HCT116 (cell line): ENCODE data around the gene LPCAT2. TPM values are rescaled to one million over a fixed set of nuclear protein-coding genes. Genes with fewer than 3 reads are reported as not detected.

Experiments used
- ATAC-seq: fragments of 200-7000 bp; cut with Tn5 transposase; 2 replicates; pipeline ENCODE4 v1.9.1; 2020; ENCODE audit warnings: mild to moderate bottlenecking, moderate library complexity
- BruUV-seq: library from RNA; stranded (reverse); fragments of 400-500 nt; replicated peaks from 2 replicates; lab custom pipeline; 2021; lab: Mats Ljungman, UMichigan
- CTCF ChIA-PET: fragments of 300-600 bp; sonication (Branson Sonifier 250); formaldehyde crosslinking; loops from one replicate; lab custom pipeline; 2021; ENCODE audit warnings: antibody characterized with exemption; lab: Charles Lee
- POLR2A ChIA-PET: fragments of 300-600, 350-600 bp; sonication (Branson Sonifier 250); formaldehyde crosslinking; loops from one replicate; lab custom pipeline; 2021; ENCODE audit warnings: antibody characterized with exemption; lab: Charles Lee
- RAD21 ChIA-PET, 2 experiments: fragments of 300-600 bp; sonication (Branson Sonifier 250); formaldehyde crosslinking; loops; one replicate each; lab custom pipeline; 2023; ENCODE audit warnings: low total read pairs in 2 of 2; ENCODE audit not compliant: uncharacterized antibody in 2 of 2, unreplicated experiment in 2 of 2, low non-redundant PET in 1 of 2; lab: Charles Lee
- DNase-seq: peaks from one replicate; pipeline ENCODE4 v3.0.0-alpha.2; 2010; ENCODE audit warnings: low read depth, low spot score
- H2AFZ ChIP-seq: fragments of 200-600 bp; shearing (Covaris generic), sonication (generic); 2 replicates; pipeline ENCODE4 v1.6.1; 2017; ENCODE audit warnings: low read depth, mixed run types, mixed read lengths, antibody characterized with exemption, low read length; ENCODE audit not compliant: poor library complexity, severe bottlenecking
- H3K27ac ChIP-seq: 2 replicates; pipeline ENCODE4 v1.5.1; 2012; ENCODE audit warnings: low read depth, low read length
- H3K27me3 ChIP-seq: fragments of 200-600 bp; sonication (generic); 2 replicates; pipeline ENCODE4 v1.6.1; 2016; ENCODE audit warnings: mixed run types, low read length, mixed read lengths; ENCODE audit not compliant: insufficient read depth
- H3K36me3 ChIP-seq, 2 experiments: fragments of 200-500 bp in 1 of 2; fragments of 200-600 bp in 1 of 2; sonication (Bioruptor generic) in 1 of 2; sonication (generic) in 1 of 2; 2 replicates each; pipeline versions ENCODE4 v1.5.1 to v1.6.1; 2014 to 2016; ENCODE audit warnings: low read length in 2 of 2, inconsistent platforms in 1 of 2, mixed read lengths in 1 of 2, mixed run types in 1 of 2; ENCODE audit not compliant: insufficient read depth in 2 of 2, control insufficient read depth in 1 of 2
- H3K4me1 ChIP-seq, 2 experiments: fragments of 200-600 bp in 1 of 2; sonication (generic) in 1 of 2; 2 replicates each; pipeline versions ENCODE4 v1.5.1 to v1.6.1; 2012 to 2017; ENCODE audit warnings: low read length in 2 of 2, inconsistent platforms in 1 of 2, mild to moderate bottlenecking in 1 of 2, mixed read lengths in 1 of 2, mixed run types in 1 of 2, moderate library complexity in 1 of 2; ENCODE audit not compliant: insufficient read depth in 2 of 2, control insufficient read depth in 1 of 2
- H3K4me2 ChIP-seq: fragments of 200-600 bp; sonication (generic); 2 replicates; pipeline ENCODE4 v1.6.1; 2017; ENCODE audit warnings: mixed run types, low read length, mixed read lengths
- H3K4me3 ChIP-seq, 2 experiments: fragments of 200-600 bp in 1 of 2; sonication (generic) in 1 of 2; replicated peaks in 1 of 2; 2 replicates each; pipeline ENCODE4 v1.5.1; 2011 to 2016; ENCODE audit warnings: low read length in 2 of 2, control low read depth in 1 of 2, low read depth in 1 of 2, mild to moderate bottlenecking in 1 of 2, mixed read lengths in 1 of 2, mixed run types in 1 of 2
- H3K79me2 ChIP-seq: fragments of 200-600 bp; sonication (generic); 2 replicates; pipeline ENCODE4 v1.6.1; 2017; ENCODE audit warnings: mild to moderate bottlenecking, mixed run types, low read length, moderate library complexity, mixed read lengths; ENCODE audit not compliant: insufficient read depth
- H3K9ac ChIP-seq: fragments of 200-600 bp; sonication (generic); 2 replicates; pipeline ENCODE4 v1.6.1; 2016; ENCODE audit warnings: low read length, mixed read lengths
- H3K9me2 ChIP-seq: fragments of 200-600 bp; sonication (generic), shearing (Covaris generic); 2 replicates; pipeline ENCODE4 v1.6.1; 2017; ENCODE audit warnings: mixed run types, mild to moderate bottlenecking, moderate library complexity; ENCODE audit not compliant: insufficient read depth
- H3K9me3 ChIP-seq, 2 experiments: fragments of 200-500 bp in 1 of 2; fragments of 200-600 bp in 1 of 2; sonication (Bioruptor generic) in 1 of 2; sonication (generic) in 1 of 2; 2 replicates each; pipeline ENCODE4 v1.6.1; 2014 to 2017; ENCODE audit warnings: low read length in 2 of 2, mixed read lengths in 2 of 2, inconsistent platforms in 1 of 2, low read depth in 1 of 2, mild to moderate bottlenecking in 1 of 2, mixed run types in 1 of 2, moderate library complexity in 1 of 2; ENCODE audit not compliant: control insufficient read depth in 1 of 2, insufficient read depth in 1 of 2
- H4K20me1 ChIP-seq: fragments of 200-600 bp; sonication (generic), shearing (Covaris generic); 2 replicates; pipeline ENCODE4 v1.6.1; 2017; ENCODE audit warnings: mixed run types, mild to moderate bottlenecking, moderate library complexity; ENCODE audit not compliant: insufficient read depth
- CBX3 ChIP-seq: IDR thresholded peaks from 2 replicates; pipeline ENCODE4 v1.6.1; 2012; ENCODE audit warnings: low read depth
- CEBPB ChIP-seq: IDR thresholded peaks from 2 replicates; pipeline ENCODE4 v1.6.1; 2012; ENCODE audit warnings: low read depth
- EGR1 ChIP-seq: IDR thresholded peaks from 2 replicates; pipeline ENCODE4 v1.6.1; 2012; ENCODE audit warnings: low read depth
- EZH2 ChIP-seq: fragments of 200-600 bp; sonication (generic); IDR thresholded peaks from 2 replicates; pipeline ENCODE4 v1.6.1; 2017; ENCODE audit warnings: antibody characterized with exemption, mixed run types
- JUND ChIP-seq: IDR thresholded peaks from 2 replicates; pipeline ENCODE4 v1.6.1; 2012
- POLR2A ChIP-seq: IDR thresholded peaks from 2 replicates; pipeline ENCODE4 v1.7.0; 2011; ENCODE audit warnings: borderline replicate concordance; ENCODE audit not compliant: insufficient read depth, insufficient read length; ENCODE audit errors: extremely low read depth
- POLR2AphosphoS5 ChIP-seq: IDR thresholded peaks from 2 replicates; pipeline ENCODE4 v1.6.1; 2011; ENCODE audit warnings: mild to moderate bottlenecking, low read depth, low read length, moderate library complexity
- RAD21 ChIP-seq: IDR thresholded peaks from 2 replicates; pipeline ENCODE4 v1.6.1; 2012; ENCODE audit warnings: low read depth, mild to moderate bottlenecking
- SIN3A ChIP-seq: IDR thresholded peaks from 2 replicates; pipeline ENCODE4 v1.6.1; 2012; ENCODE audit warnings: low read depth
- SP1 ChIP-seq: IDR thresholded peaks from 2 replicates; pipeline ENCODE4 v1.6.1; 2012; ENCODE audit warnings: low read depth
- YY1 ChIP-seq: IDR thresholded peaks from 2 replicates; pipeline ENCODE4 v1.6.1; 2011; ENCODE audit warnings: low read length, low read depth, moderate library complexity, mild to moderate bottlenecking; ENCODE audit not compliant: insufficient replicate concordance; ENCODE audit errors: extremely low read depth
- ZFX ChIP-seq: fragments of 450-650 bp; IDR thresholded peaks from 2 replicates; pipeline ENCODE4 v1.6.1; 2017
- ZNF274 ChIP-seq: fragments of 200-500 bp; sonication (Bioruptor generic); IDR thresholded peaks from 2 replicates; pipeline ENCODE4 v1.6.1; 2014; ENCODE audit warnings: mild to moderate bottlenecking, low read depth, low read length, inconsistent platforms
- intact Hi-C: fragments of 100-400 bp; cut with micrococcal nuclease; formaldehyde crosslinking; loops from 2 replicates; pipeline ENCODE4 v1.10.0; 2022
- total RNA-seq: library from RNA; stranded (reverse); gene quantifications from one replicate; pipeline ENCODE4 v1.2.1, GENCODE V29; 2021; ENCODE audit not compliant: unreplicated experiment
- TF ChIP-seq, protein P1 (sequence below), 3 experiments: fragments of 200-600 bp in 1 of 3; sonication (generic) in 1 of 3; IDR thresholded peaks in 2 of 3; conservative IDR thresholded peaks in 1 of 3; 2 replicates each; pipeline ENCODE4 v1.5.1; 2012 to 2017; ENCODE audit warnings: low read depth in 2 of 3, low read length in 2 of 3, antibody characterized with exemption in 1 of 3, borderline replicate concordance in 1 of 3, control low read depth in 1 of 3, mild to moderate bottlenecking in 1 of 3, mixed read lengths in 1 of 3, mixed run types in 1 of 3, moderate library complexity in 1 of 3; ENCODE audit not compliant: insufficient read depth in 1 of 3
- TF ChIP-seq, protein P2 (sequence below): IDR thresholded peaks from 2 replicates; pipeline ENCODE4 v1.6.1; 2012
- TF ChIP-seq, protein P3 (sequence below): IDR thresholded peaks from 2 replicates; pipeline ENCODE4 v1.6.1; 2011; ENCODE audit warnings: mild to moderate bottlenecking, low read length, moderate library complexity; ENCODE audit not compliant: insufficient replicate concordance; ENCODE audit errors: extremely low read depth

LPCAT2 gene
- total RNA-seq, 1 experiment from 2014 or later = 13.1 TPM

DNA sequence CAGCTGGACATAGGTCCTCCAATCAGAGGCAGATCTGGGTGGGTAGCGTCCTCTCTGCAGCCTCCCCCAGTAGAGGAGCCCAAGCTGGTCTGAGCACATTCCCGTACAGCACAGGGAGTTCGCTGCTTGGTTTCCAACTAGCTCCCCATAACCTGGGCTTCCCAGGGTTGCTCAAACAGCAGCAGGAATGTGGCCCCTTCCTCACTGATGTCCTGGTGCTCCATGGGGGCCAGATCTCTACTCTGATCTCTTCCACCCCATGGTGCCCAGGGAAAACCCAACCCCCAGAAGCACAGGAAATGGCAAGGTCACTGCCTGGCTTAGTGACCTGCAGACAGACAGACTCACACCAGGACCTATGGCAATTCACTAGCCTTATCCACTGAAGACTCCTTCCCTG is 41.0 kb upstream of the LPCAT2 start:
- Histone ChIP-seq H3K4me3 (no peak overlapping the region), H3K9me3 (no peaks in the 10 kb centered on the region), H4K20me1 (no peaks in the 10 kb centered on the region), H3K27ac (no peak overlapping the region), H3K79me2 (no peaks in the 10 kb centered on the region), H3K9ac (no peak overlapping the region), H3K9me2 (no peaks in the 10 kb centered on the region), H3K4me1 (peaks cover 18 to 28% of the 10 kb centered on the region in 2 experiments), H3K4me2 (no peak overlapping the region), H3K27me3 (no peaks in the 10 kb centered on the region), H2AFZ (no peak overlapping the region), H3K36me3 (no peaks in the 10 kb centered on the region)
- TF ChIP-seq POLR2A = no peak
- no peak for TF ChIP-seq SP1
- TF ChIP-seq ZFX = no peak
- TF ChIP-seq, protein P1, sequence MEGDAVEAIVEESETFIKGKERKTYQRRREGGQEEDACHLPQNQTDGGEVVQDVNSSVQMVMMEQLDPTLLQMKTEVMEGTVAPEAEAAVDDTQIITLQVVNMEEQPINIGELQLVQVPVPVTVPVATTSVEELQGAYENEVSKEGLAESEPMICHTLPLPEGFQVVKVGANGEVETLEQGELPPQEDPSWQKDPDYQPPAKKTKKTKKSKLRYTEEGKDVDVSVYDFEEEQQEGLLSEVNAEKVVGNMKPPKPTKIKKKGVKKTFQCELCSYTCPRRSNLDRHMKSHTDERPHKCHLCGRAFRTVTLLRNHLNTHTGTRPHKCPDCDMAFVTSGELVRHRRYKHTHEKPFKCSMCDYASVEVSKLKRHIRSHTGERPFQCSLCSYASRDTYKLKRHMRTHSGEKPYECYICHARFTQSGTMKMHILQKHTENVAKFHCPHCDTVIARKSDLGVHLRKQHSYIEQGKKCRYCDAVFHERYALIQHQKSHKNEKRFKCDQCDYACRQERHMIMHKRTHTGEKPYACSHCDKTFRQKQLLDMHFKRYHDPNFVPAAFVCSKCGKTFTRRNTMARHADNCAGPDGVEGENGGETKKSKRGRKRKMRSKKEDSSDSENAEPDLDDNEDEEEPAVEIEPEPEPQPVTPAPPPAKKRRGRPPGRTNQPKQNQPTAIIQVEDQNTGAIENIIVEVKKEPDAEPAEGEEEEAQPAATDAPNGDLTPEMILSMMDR (IDR thresholded peaks at IDR 0.05 in 2 of 3, conservative IDR thresholded peaks at IDR 0.05 in 1 of 3; ENCODE audit: borderline replicate concordance in 1 of 3, insufficient read depth in 1 of 3, low read depth in 2 of 3, low read length in 2 of 3) = no peak
- no peak for TF ChIP-seq POLR2AphosphoS5
- no peak for TF ChIP-seq ZNF274
- TF ChIP-seq YY1 = no peak
- no peak for TF ChIP-seq CEBPB
- TF ChIP-seq RAD21 = no peak
- TF ChIP-seq EZH2 = no peak
- TF ChIP-seq, protein P2, sequence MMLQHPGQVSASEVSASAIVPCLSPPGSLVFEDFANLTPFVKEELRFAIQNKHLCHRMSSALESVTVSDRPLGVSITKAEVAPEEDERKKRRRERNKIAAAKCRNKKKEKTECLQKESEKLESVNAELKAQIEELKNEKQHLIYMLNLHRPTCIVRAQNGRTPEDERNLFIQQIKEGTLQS = no peak
- no peak for TF ChIP-seq JUND
- TF ChIP-seq CBX3 = no peak
- no peak for TF ChIP-seq EGR1
- TF ChIP-seq SIN3A = no peak
- TF ChIP-seq, protein P3, sequence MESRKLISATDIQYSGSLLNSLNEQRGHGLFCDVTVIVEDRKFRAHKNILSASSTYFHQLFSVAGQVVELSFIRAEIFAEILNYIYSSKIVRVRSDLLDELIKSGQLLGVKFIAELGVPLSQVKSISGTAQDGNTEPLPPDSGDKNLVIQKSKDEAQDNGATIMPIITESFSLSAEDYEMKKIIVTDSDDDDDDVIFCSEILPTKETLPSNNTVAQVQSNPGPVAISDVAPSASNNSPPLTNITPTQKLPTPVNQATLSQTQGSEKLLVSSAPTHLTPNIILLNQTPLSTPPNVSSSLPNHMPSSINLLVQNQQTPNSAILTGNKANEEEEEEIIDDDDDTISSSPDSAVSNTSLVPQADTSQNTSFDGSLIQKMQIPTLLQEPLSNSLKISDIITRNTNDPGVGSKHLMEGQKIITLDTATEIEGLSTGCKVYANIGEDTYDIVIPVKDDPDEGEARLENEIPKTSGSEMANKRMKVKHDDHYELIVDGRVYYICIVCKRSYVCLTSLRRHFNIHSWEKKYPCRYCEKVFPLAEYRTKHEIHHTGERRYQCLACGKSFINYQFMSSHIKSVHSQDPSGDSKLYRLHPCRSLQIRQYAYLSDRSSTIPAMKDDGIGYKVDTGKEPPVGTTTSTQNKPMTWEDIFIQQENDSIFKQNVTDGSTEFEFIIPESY = no peak
- ChIA-PET CTCF (interaction anchor here (1.0 to 1.4 kb wide), 3 partner anchors 234 to 238 kb away, joined by 3 to 4 read pairs (median 4); no protein-coding TSS in a partner anchor), POLR2A (no interaction called here), RAD21 (no interaction called here)
- intact Hi-C loops = loop anchor here (5.0 to 10.0 kb wide), 3 partner anchors 39 to 1913 kb away; partner anchors contain the start of gene LPCAT2
- BruUV-seq = no TSS peak
- DNase-seq = no peak
- ATAC-seq = no peak
